NCI-H187 (cell line): ENCODE results near the gene COL17A1.

Experiments used
- DNase-seq, 2 experiments: peaks; one replicate each; lab custom pipeline; 2025; lab: John Stamatoyannopoulos, UW

Gene COL17A1

DNA sequence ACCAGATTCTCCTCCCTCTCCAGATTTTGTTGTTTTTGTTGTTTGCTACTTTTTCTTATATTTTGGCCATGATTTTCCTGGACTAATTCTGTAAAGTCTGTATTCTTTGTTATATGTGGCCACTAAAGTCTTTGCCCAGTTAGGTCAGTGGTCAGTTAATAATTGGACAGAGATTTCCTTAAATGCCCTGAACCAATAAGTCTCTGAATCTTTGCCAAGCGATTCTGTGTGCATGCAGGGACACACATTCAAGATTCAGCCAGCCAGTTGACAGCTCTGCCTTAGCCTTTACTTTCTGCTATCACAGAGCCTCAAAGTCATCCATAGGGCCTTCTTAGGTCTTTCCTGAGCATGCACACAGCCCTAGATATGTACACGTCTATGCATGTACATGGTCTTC, 11.0 kb upstream of the COL17A1 start:
- DNase-seq: no peak

GRCh38 chr10:104092749-104093148, 7.1 kb upstream of the COL17A1 start:
- no peak for DNase-seq

GRCh38 chr10:104090611-104091010, 4.9 kb upstream of the COL17A1 start:
- DNase-seq: no peak

GRCh38 chr10:104089621-104090020, 3.9 kb upstream of the COL17A1 start:
- no peak for DNase-seq

DNA sequence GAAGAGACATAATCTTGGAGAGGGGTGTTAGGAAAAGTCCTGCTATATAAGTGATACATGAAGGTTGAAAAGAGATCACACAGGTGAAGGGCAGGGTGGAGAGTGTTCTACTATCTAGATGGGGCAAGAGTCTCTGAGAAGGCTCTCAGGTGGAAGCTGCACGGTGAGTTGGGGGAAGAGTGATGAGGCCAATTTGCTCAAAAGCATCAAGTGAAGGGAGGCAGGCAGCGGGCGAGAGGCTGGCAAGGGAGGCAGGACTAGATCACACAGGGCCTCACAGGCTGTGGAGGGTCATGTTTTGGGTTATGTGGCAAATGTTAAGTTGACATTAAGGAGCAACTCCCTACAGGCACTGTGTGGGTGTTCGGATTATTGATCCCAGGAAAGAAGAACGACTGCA, 2.6 kb upstream of the COL17A1 start:
- no peak for DNase-seq

DNA sequence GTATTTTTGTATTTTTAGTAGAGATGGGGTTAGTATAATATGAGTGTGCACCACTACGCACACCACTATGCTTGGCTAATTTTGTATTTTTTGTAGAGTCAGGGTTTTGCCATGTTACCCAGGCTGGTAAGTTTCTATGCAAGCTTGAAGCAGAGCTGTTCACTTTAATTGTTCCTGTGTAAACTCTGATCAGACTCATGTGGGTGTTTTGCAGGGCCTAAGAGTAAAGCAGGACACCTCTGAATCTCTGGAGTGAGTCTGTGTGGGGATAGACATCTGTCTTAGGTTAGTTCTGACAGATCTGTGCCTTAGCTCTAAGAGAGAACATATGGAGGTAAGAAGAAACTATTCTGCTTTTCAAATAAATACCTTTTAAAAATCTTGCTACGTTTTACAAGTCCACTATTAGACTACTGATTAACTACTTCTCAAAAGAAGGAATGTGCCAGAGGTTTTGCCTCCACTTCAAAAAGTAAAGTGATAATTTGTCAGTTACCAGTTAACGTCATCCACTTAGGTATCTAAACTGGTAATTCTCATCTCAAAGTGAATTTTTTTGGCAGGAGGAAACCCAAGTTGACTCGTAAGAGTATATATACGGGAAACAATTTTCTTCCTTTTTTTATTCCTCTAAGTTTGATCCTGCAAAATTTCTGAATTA, 1.1 kb downstream of the COL17A1 start:
- DNase-seq: no peak

- no peak for DNase-seq
Observed at GRCh38 chr10:104081998-104082397, 3.7 kb downstream of the COL17A1 start.

GRCh38 chr10:104080762-104081161, 4.9 kb downstream of the COL17A1 start:
- no peak for DNase-seq

GRCh38 chr10:104077663-104078151, 8.0 kb downstream of the COL17A1 start:
- no peak for DNase-seq

DNA sequence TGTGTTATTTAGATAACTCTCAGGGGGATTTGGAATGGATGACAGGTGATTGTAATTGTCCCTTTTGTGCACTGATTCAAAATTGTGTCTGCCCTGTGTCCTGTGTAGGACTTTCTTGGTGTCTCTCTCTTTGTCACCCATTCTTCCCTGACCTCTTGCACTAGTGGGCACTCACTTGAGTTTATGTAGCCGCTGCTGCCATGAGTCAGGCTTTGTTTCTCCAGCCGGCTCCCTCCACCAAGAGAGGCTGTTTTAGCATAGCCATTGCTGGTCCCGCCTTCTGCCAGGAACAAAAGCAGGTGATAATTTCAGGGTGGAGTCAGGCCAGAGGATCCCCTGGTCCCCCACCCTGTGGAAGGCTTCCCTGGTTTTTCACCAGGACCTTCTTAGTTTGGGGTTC, 8.4 kb downstream of the COL17A1 start:
- DNase-seq: peak in 1 of 2 experiments; percentile 69

DNA sequence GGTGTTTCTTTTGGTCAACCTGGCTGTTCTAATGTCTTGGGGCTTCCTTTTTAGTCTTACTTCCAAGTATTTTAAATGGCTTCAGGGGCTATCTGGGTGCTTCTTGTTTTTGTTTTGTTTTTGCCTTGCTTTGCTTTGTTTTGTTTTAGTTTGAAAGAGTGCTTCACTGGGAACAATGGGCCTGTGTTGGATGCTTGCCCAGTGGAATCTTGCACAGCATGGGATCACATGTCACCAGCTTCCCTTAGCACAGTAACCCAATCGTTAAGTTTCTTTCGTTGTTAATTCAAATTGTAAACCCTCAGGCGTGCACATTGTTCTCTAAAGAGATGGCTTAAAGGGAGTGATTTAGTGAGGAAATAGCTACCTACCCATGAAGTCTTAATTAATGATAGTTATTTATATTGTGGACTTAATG, 8.9 kb downstream of the COL17A1 start:
- DNase-seq: peak; percentile 20 to 69

GRCh38 chr10:104074505-104074904, 11.2 kb downstream of the COL17A1 start:
- DNase-seq: no peak

- DNase-seq: no peak
Observed at GRCh38 chr10:104072786-104073185, 12.9 kb downstream of the COL17A1 start.

DNA sequence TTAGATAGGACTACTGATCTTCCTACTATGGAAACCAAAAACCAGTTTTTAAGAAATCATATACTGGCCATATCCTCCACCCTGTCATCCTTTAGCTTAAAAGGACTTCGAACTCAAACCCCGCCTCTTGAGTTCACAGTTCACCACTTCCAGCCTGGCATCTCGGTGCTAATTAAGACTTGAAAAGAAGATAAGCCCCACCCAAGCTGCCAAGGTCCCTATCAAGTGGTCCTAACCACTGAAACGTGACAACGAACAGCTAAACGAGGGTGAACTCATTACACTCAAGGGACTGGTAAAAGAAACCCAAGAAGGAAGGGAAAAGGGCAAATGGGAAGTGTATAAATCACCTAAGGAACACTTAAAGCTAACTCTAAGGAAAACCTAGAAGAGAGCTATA, 16.1 kb downstream of the COL17A1 start:
- DNase-seq: no peak

DNA sequence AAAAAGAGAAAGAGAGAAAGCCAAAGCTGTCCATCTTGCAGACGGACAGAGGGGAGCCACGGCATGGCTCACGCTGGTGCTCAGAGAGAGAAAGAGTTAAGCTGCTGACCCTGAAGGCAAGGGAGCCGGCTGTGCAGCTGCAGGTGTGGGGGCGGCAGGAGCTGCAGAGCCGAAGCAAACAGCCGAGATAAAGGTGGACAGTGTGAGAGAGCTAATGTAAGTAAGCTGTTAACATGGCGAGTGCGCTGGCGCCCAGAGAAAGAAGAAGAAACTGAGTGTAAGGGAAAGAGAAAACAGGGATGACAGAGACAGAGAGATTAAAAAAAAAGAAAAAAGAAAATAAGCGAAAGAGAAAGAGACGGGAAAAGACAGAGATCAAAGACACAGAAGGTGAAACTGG, 18.2 kb downstream of the COL17A1 start:
- DNase-seq: no peak

- no peak for DNase-seq
Observed at GRCh38 chr10:104066945-104067344, 18.7 kb downstream of the COL17A1 start.

- no peak for DNase-seq
Observed at GRCh38 chr10:104065748-104066147, 19.9 kb downstream of the COL17A1 start.

GRCh38 chr10:104061196-104061595, 24.5 kb downstream of the COL17A1 start:
- DNase-seq: no peak

GRCh38 chr10:104059364-104059763, 26.3 kb downstream of the COL17A1 start:
- no peak for DNase-seq

- no peak for DNase-seq
Observed at GRCh38 chr10:104057717-104058116, 28.0 kb downstream of the COL17A1 start.

- no peak for DNase-seq
Observed at GRCh38 chr10:104056619-104057273, 28.9 kb downstream of the COL17A1 start.

GRCh38 chr10:104054430-104054829, 31.2 kb downstream of the COL17A1 start:
- no peak for DNase-seq

- DNase-seq: no peak
Observed at GRCh38 chr10:104053201-104053600, 32.5 kb downstream of the COL17A1 start.

GRCh38 chr10:104052431-104052830, 33.2 kb downstream of the COL17A1 start:
- DNase-seq: no peak
